GM12878 (cell line): ENCODE measurements around the gene ANP32B. TPM values are rescaled to one million over a fixed set of nuclear protein-coding genes. Genes with fewer than 3 reads are reported as not detected.

Experiments used
- ATF7 ChIP-seq: fragments of 450-650 bp; IDR thresholded peaks from 2 replicates; pipeline ENCODE4 v1.6.1; 2016; ENCODE audit warnings: low read depth, mild to moderate bottlenecking
- CBX5 ChIP-seq: sonication (generic); IDR thresholded peaks from 2 replicates; pipeline ENCODE4 v1.6.1; 2016; ENCODE audit warnings: low read depth, moderate library complexity, mild to moderate bottlenecking, inconsistent platforms
- FOS ChIP-seq: IDR thresholded peaks from 3 replicates; pipeline ENCODE4 v1.6.1; 2011; ENCODE audit warnings: borderline replicate concordance; ENCODE audit not compliant: insufficient read length; ENCODE audit errors: extremely low read depth
- IKZF1 ChIP-seq: fragments of 450-650 bp; conservative IDR thresholded peaks from 2 replicates; pipeline ENCODE4 v1.6.1; 2017; ENCODE audit warnings: antibody characterized with exemption, mild to moderate bottlenecking
- KLF5 ChIP-seq: fragments of 450-650 bp; IDR thresholded peaks from 2 replicates; pipeline ENCODE4 v1.6.1; 2014; ENCODE audit warnings: mild to moderate bottlenecking; ENCODE audit not compliant: partially characterized antibody
- NFIC ChIP-seq: IDR thresholded peaks from 2 replicates; pipeline ENCODE4 v1.6.1; 2012; ENCODE audit warnings: low read depth, mild to moderate bottlenecking, inconsistent platforms, low read length, moderate library complexity
- POLR2AphosphoS2 ChIP-seq: IDR thresholded peaks from 2 replicates; pipeline ENCODE4 v1.6.1; 2011; ENCODE audit warnings: low read depth, mild to moderate bottlenecking, low read length, improper control_type of control experiment, moderate library complexity
- SMC3 ChIP-seq: IDR thresholded peaks from 2 replicates; pipeline ENCODE4 v1.6.1; 2011; ENCODE audit warnings: low read length, improper control_type of control experiment, borderline replicate concordance
- STAT1 ChIP-seq: fragments of 450-650 bp; conservative IDR thresholded peaks from 2 replicates; pipeline ENCODE4 v1.6.1; 2014; ENCODE audit warnings: antibody characterized with exemption, mild to moderate bottlenecking
- SUZ12 ChIP-seq: fragments of 200-600 bp; sonication (generic); IDR thresholded peaks from one replicate; pipeline ENCODE4 v1.6.1; 2018; ENCODE audit warnings: antibody characterized with exemption, mild to moderate bottlenecking; ENCODE audit not compliant: unreplicated experiment
- TCF12 ChIP-seq: IDR thresholded peaks from 2 replicates; pipeline ENCODE4 v1.6.1; 2011; ENCODE audit warnings: low read depth, mild to moderate bottlenecking, low read length
- polyA plus RNA-seq, 11 experiments: library from polyadenylated mRNA; depleted of rRNA in 4 of 11; unstranded in 6 of 11; stranded (reverse) in 5 of 11; fragments of >200 nt; fragmentation: Nextera tagmentation in 4 of 11; fragmentation: Illumina TruSeq in 1 of 11; extraction: Ambion mirVana in 4 of 11; extraction: Trizol in 1 of 11; gene quantifications; 1 replicate in 1 of 11; 2 replicates in 10 of 11; pipeline versions ENCODE4 v1.2.1 to v1.2.3, GENCODE V29; 2011 to 2016; ENCODE audit warnings: inconsistent platforms in 2 of 11, missing spikeins in 2 of 11, low read depth in 1 of 11
- total RNA-seq, 4 experiments: library from RNA; depleted of rRNA in 3 of 4; stranded (reverse); fragments of >200 nt in 3 of 4; fragmentation: Illumina TruSeq in 1 of 4; extraction: Trizol in 1 of 4; gene quantifications; 2 replicates each; pipeline versions ENCODE4 v1.2.1 to v1.2.3, GENCODE V29; 2013 to 2021
- TF ChIP-seq, protein P1 (sequence below): IDR thresholded peaks from 2 replicates; pipeline ENCODE4 v1.6.1; 2011; ENCODE audit warnings: borderline replicate concordance, low read depth, mild to moderate bottlenecking, moderate library complexity, low read length; ENCODE audit not compliant: insufficient read depth, poor library complexity, severe bottlenecking
- TF ChIP-seq, protein P2 (sequence below): IDR thresholded peaks from 2 replicates; pipeline ENCODE4 v1.6.1; 2011; ENCODE audit warnings: mild to moderate bottlenecking, low read depth, low read length, moderate library complexity; ENCODE audit not compliant: insufficient replicate concordance
- TF ChIP-seq, protein P3 (sequence below): fragments of 450-650 bp; IDR thresholded peaks from 2 replicates; pipeline ENCODE4 v1.6.1; 2017; ENCODE audit warnings: mild to moderate bottlenecking, moderate library complexity
- TF ChIP-seq, protein P4 (sequence below): IDR thresholded peaks from 2 replicates; pipeline ENCODE4 v1.6.1; 2012; ENCODE audit warnings: low read depth, low read length, improper control_type of control experiment
- TF ChIP-seq, protein P5 (sequence below): fragments of 450-650 bp; IDR thresholded peaks from 2 replicates; pipeline ENCODE4 v1.6.1; 2017; ENCODE audit warnings: mild to moderate bottlenecking, moderate library complexity

The ANP32B gene
- total and polyA plus RNA-seq, 10 of the 15 experiments (the other 5 are each of a cell fraction or from before 2014, with no cell fraction given): 24.5 to 419 (median 171) TPM

DNA sequence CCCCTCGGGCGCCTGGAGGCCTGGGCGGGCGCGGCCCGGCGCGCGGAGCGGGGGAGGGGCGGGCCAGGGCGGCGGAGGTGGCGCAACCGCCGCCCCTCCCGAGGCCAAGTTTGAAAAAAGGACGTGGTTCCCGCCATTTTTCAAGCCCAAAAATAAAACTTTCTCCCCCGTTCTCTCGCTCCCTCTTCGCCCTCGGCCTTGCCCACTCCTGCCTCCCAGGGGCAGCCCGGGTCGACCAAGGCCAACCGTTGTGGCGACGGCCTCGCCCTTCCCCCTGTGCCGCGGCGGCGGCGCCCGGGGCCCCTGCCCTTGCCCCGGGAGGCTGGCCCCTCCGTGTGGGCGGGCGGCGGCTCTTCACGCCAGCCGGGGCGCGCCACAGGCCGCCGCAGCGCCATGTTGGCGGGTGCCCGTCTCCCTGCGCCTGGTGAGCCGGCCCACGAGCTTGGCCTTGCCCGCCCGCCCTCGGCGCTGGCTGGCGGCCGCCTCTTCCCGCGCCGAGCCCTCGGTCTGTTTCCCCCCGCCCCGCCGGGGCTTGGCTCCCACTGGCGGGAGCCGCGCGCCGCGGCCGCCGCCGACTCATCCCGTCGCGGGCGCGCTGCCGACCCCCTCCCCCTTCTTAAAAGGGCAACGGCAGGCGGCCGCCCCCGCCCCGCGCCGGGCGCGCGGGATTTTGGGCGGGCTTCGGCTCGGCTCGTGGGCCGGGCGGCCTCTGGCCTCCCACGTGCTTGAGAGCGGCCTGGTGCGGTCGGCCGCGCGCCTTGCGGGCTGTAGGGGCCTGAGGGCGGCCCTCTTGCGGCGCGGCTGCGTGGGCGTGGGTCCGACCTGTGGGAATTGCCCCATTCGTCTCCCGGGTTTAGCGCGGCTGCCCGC lies 1.3 kb downstream of the ANP32B start (continued):
- TF ChIP-seq SUZ12: no peak
- no peak for TF ChIP-seq NFIC
- TF ChIP-seq ATF7: no peak
- no peak for TF ChIP-seq STAT1
- TF ChIP-seq, protein P1, sequence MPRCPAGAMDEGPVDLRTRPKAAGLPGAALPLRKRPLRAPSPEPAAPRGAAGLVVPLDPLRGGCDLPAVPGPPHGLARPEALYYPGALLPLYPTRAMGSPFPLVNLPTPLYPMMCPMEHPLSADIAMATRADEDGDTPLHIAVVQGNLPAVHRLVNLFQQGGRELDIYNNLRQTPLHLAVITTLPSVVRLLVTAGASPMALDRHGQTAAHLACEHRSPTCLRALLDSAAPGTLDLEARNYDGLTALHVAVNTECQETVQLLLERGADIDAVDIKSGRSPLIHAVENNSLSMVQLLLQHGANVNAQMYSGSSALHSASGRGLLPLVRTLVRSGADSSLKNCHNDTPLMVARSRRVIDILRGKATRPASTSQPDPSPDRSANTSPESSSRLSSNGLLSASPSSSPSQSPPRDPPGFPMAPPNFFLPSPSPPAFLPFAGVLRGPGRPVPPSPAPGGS: peak; percentile 10
- TF ChIP-seq POLR2AphosphoS2: peak; percentile 58; the same call in 1 of the 2 replicates
- TF ChIP-seq KLF5: no peak
- no peak for TF ChIP-seq FOS
- TF ChIP-seq, protein P2, sequence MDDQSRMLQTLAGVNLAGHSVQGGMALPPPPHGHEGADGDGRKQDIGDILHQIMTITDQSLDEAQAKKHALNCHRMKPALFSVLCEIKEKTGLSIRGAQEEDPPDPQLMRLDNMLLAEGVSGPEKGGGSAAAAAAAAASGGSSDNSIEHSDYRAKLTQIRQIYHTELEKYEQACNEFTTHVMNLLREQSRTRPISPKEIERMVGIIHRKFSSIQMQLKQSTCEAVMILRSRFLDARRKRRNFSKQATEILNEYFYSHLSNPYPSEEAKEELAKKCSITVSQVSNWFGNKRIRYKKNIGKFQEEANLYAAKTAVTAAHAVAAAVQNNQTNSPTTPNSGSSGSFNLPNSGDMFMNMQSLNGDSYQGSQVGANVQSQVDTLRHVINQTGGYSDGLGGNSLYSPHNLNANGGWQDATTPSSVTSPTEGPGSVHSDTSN: no peak
- TF ChIP-seq SMC3: no peak
- TF ChIP-seq, protein P3, sequence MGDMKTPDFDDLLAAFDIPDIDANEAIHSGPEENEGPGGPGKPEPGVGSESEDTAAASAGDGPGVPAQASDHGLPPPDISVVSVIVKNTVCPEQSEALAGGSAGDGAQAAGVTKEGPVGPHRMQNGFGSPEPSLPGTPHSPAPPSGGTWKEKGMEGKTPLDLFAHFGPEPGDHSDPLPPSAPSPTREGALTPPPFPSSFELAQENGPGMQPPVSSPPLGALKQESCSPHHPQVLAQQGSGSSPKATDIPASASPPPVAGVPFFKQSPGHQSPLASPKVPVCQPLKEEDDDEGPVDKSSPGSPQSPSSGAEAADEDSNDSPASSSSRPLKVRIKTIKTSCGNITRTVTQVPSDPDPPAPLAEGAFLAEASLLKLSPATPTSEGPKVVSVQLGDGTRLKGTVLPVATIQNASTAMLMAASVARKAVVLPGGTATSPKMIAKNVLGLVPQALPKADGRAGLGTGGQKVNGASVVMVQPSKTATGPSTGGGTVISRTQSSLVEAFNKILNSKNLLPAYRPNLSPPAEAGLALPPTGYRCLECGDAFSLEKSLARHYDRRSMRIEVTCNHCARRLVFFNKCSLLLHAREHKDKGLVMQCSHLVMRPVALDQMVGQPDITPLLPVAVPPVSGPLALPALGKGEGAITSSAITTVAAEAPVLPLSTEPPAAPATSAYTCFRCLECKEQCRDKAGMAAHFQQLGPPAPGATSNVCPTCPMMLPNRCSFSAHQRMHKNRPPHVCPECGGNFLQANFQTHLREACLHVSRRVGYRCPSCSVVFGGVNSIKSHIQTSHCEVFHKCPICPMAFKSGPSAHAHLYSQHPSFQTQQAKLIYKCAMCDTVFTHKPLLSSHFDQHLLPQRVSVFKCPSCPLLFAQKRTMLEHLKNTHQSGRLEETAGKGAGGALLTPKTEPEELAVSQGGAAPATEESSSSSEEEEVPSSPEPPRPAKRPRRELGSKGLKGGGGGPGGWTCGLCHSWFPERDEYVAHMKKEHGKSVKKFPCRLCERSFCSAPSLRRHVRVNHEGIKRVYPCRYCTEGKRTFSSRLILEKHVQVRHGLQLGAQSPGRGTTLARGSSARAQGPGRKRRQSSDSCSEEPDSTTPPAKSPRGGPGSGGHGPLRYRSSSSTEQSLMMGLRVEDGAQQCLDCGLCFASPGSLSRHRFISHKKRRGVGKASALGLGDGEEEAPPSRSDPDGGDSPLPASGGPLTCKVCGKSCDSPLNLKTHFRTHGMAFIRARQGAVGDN: peak; percentile 92
- TF ChIP-seq IKZF1: peak; percentile 90
- TF ChIP-seq, protein P4, sequence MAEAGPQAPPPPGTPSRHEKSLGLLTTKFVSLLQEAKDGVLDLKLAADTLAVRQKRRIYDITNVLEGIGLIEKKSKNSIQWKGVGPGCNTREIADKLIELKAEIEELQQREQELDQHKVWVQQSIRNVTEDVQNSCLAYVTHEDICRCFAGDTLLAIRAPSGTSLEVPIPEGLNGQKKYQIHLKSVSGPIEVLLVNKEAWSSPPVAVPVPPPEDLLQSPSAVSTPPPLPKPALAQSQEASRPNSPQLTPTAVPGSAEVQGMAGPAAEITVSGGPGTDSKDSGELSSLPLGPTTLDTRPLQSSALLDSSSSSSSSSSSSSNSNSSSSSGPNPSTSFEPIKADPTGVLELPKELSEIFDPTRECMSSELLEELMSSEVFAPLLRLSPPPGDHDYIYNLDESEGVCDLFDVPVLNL: peak; percentile 66
- TF ChIP-seq, protein P5, sequence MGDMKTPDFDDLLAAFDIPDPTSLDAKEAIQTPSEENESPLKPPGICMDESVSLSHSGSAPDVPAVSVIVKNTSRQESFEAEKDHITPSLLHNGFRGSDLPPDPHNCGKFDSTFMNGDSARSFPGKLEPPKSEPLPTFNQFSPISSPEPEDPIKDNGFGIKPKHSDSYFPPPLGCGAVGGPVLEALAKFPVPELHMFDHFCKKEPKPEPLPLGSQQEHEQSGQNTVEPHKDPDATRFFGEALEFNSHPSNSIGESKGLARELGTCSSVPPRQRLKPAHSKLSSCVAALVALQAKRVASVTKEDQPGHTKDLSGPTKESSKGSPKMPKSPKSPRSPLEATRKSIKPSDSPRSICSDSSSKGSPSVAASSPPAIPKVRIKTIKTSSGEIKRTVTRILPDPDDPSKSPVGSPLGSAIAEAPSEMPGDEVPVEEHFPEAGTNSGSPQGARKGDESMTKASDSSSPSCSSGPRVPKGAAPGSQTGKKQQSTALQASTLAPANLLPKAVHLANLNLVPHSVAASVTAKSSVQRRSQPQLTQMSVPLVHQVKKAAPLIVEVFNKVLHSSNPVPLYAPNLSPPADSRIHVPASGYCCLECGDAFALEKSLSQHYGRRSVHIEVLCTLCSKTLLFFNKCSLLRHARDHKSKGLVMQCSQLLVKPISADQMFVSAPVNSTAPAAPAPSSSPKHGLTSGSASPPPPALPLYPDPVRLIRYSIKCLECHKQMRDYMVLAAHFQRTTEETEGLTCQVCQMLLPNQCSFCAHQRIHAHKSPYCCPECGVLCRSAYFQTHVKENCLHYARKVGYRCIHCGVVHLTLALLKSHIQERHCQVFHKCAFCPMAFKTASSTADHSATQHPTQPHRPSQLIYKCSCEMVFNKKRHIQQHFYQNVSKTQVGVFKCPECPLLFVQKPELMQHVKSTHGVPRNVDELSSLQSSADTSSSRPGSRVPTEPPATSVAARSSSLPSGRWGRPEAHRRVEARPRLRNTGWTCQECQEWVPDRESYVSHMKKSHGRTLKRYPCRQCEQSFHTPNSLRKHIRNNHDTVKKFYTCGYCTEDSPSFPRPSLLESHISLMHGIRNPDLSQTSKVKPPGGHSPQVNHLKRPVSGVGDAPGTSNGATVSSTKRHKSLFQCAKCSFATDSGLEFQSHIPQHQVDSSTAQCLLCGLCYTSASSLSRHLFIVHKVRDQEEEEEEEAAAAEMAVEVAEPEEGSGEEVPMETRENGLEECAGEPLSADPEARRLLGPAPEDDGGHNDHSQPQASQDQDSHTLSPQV: peak; percentile 49; the same call in 1 of the 2 replicates
- TF ChIP-seq TCF12: no peak
- TF ChIP-seq CBX5: no peak; the same call in 1 of the 2 replicates
